ENCODE measurements around the gene FBXL7.

Gene FBXL7

GRCh38 chr5:15520856-15521255, 20.9 kb downstream of the FBXL7 start:
- no peaks in the 10 kb centered on the region for H3K9me2 ChIP-seq (replicated peaks; ENCODE audit: low read depth, low read length)
- TF ChIP-seq CTCF (conservative IDR thresholded peaks at IDR 0.05; ENCODE audit: low read length) (no peak), EZH2phosphoT487 (IDR thresholded peaks at IDR 0.05; ENCODE audit: borderline replicate concordance) (no peak)
- H4K20me1 ChIP-seq (ENCODE audit: insufficient read depth, low read length, poor library complexity, severe bottlenecking) = no peaks in the 10 kb centered on the region
- no peaks in the 10 kb centered on the region for H3K36me3 ChIP-seq (ENCODE audit: insufficient read depth, low read length)
- H3K4me3 ChIP-seq (ENCODE audit: low read length, poor library complexity, severe bottlenecking) = no peak overlapping the region
- no peaks in the 10 kb centered on the region for H3K27me3 ChIP-seq (ENCODE audit: insufficient read depth, low read length, poor library complexity, severe bottlenecking)
- no peak overlapping the region for H2AFZ ChIP-seq (ENCODE audit: low read length)
- H3K9ac ChIP-seq (ENCODE audit: low read depth, low read length, poor library complexity, severe bottlenecking) = no peak overlapping the region
- H3K4me1 ChIP-seq (ENCODE audit: insufficient read depth, low read length, poor library complexity, severe bottlenecking) = no peaks in the 10 kb centered on the region
- H3K4me2 ChIP-seq (ENCODE audit: low read depth, low read length, poor library complexity, severe bottlenecking) = no peak overlapping the region
- no peaks in the 10 kb centered on the region; the same call in 1 of the 2 replicates for H3K9me3 ChIP-seq (ENCODE audit: insufficient read depth, low read depth, low read length)
- no peaks in the 10 kb centered on the region for H3F3A ChIP-seq (ENCODE audit: low read depth)
- no peaks in the 10 kb centered on the region for H3K79me2 ChIP-seq (ENCODE audit: insufficient read depth, low read length)

- no peak for TF ChIP-seq CTCF (conservative IDR thresholded peaks at IDR 0.05; ENCODE audit: low read length)
- no peak for TF ChIP-seq EZH2phosphoT487 (IDR thresholded peaks at IDR 0.05; ENCODE audit: borderline replicate concordance)
- Histone ChIP-seq H3K27me3 (ENCODE audit: insufficient read depth, low read length, poor library complexity, severe bottlenecking) (no peaks in the 10 kb centered on the region), H3K4me3 (ENCODE audit: low read length, poor library complexity, severe bottlenecking) (no peak overlapping the region), H3K9me3 (ENCODE audit: insufficient read depth, low read depth, low read length) (no peaks in the 10 kb centered on the region; the same call in 1 of the 2 replicates), H3K4me2 (ENCODE audit: low read depth, low read length, poor library complexity, severe bottlenecking) (no peak overlapping the region), H3K9me2 (replicated peaks; ENCODE audit: low read depth, low read length) (no peaks in the 10 kb centered on the region), H3K36me3 (ENCODE audit: insufficient read depth, low read length) (no peaks in the 10 kb centered on the region), H2AFZ (ENCODE audit: low read length) (no peak overlapping the region), H3K9ac (ENCODE audit: low read depth, low read length, poor library complexity, severe bottlenecking) (no peak overlapping the region), H3K79me2 (ENCODE audit: insufficient read depth, low read length) (no peaks in the 10 kb centered on the region), H3F3A (ENCODE audit: low read depth) (no peaks in the 10 kb centered on the region), H4K20me1 (ENCODE audit: insufficient read depth, low read length, poor library complexity, severe bottlenecking) (no peaks in the 10 kb centered on the region), H3K4me1 (ENCODE audit: insufficient read depth, low read length, poor library complexity, severe bottlenecking) (no peaks in the 10 kb centered on the region)
These were observed 21.6 kb downstream of the FBXL7 start for GRCh38 chr5:15521381-15522186.

GRCh38 chr5:15522187-15522520, 22.2 kb downstream of the FBXL7 start:
- Histone ChIP-seq H3K9me3 (ENCODE audit: insufficient read depth, low read depth, low read length) (no peaks in the 10 kb centered on the region; the same call in 1 of the 2 replicates), H3K27me3 (ENCODE audit: insufficient read depth, low read length, poor library complexity, severe bottlenecking) (no peaks in the 10 kb centered on the region), H3K9me2 (replicated peaks; ENCODE audit: low read depth, low read length) (no peaks in the 10 kb centered on the region), H3K36me3 (ENCODE audit: insufficient read depth, low read length) (no peaks in the 10 kb centered on the region), H4K20me1 (ENCODE audit: insufficient read depth, low read length, poor library complexity, severe bottlenecking) (no peaks in the 10 kb centered on the region), H3K4me2 (ENCODE audit: low read depth, low read length, poor library complexity, severe bottlenecking) (no peak overlapping the region), H3K4me3 (ENCODE audit: low read length, poor library complexity, severe bottlenecking) (no peak overlapping the region), H2AFZ (ENCODE audit: low read length) (no peak overlapping the region), H3K9ac (ENCODE audit: low read depth, low read length, poor library complexity, severe bottlenecking) (no peak overlapping the region), H3K79me2 (ENCODE audit: insufficient read depth, low read length) (no peaks in the 10 kb centered on the region), H3F3A (ENCODE audit: low read depth) (no peaks in the 10 kb centered on the region), H3K4me1 (ENCODE audit: insufficient read depth, low read length, poor library complexity, severe bottlenecking) (no peaks in the 10 kb centered on the region)
- TF ChIP-seq EZH2phosphoT487 (IDR thresholded peaks at IDR 0.05; ENCODE audit: borderline replicate concordance) = no peak

- H3K9me2 ChIP-seq (replicated peaks; ENCODE audit: low read depth, low read length) = no peaks in the 10 kb centered on the region
- no peaks in the 10 kb centered on the region for H3K4me1 ChIP-seq (ENCODE audit: insufficient read depth, low read length, poor library complexity, severe bottlenecking)
- H3K9ac ChIP-seq (ENCODE audit: low read depth, low read length, poor library complexity, severe bottlenecking) = no peak overlapping the region
- no peaks in the 10 kb centered on the region for H4K20me1 ChIP-seq (ENCODE audit: insufficient read depth, low read length, poor library complexity, severe bottlenecking)
- no peaks in the 10 kb centered on the region for H3K9me3 ChIP-seq (ENCODE audit: insufficient read depth, low read depth, low read length)
- no peak overlapping the region for H3K4me3 ChIP-seq (ENCODE audit: low read length, poor library complexity, severe bottlenecking)
- H3F3A ChIP-seq (ENCODE audit: low read depth) = no peaks in the 10 kb centered on the region
- H3K4me2 ChIP-seq (ENCODE audit: low read depth, low read length, poor library complexity, severe bottlenecking) = no peak overlapping the region
- TF ChIP-seq CTCF (conservative IDR thresholded peaks at IDR 0.05; ENCODE audit: low read length) (no peak), EZH2phosphoT487 (IDR thresholded peaks at IDR 0.05; ENCODE audit: borderline replicate concordance) (no peak)
- no peak overlapping the region for H2AFZ ChIP-seq (ENCODE audit: low read length)
- no peaks in the 10 kb centered on the region for H3K36me3 ChIP-seq (ENCODE audit: insufficient read depth, low read length)
- H3K79me2 ChIP-seq (ENCODE audit: insufficient read depth, low read length) = no peaks in the 10 kb centered on the region
- H3K27me3 ChIP-seq (ENCODE audit: insufficient read depth, low read length, poor library complexity, severe bottlenecking) = no peaks in the 10 kb centered on the region
These were observed 24.7 kb downstream of the FBXL7 start for GRCh38 chr5:15524712-15525111.
